GM12878 (cell line): ENCODE results near the gene CHSY3. TPM values are rescaled to one million over a fixed set of nuclear protein-coding genes. Genes with fewer than 3 reads are reported as not detected.

Source experiments
- ATAC-seq: fragments of 200-7000 bp; cut with Tn5 transposase; 3 replicates; pipeline ENCODE4 v1.9.1; 2020; ENCODE audit warnings: mild to moderate bottlenecking, moderate library complexity
- BruUV-seq: library from RNA; stranded (reverse); fragments of 400-500 nt; replicated peaks from 2 replicates; lab custom pipeline; 2021; lab: Mats Ljungman, UMichigan
- CTCF ChIA-PET: fragments of 300-600 bp; sonication (Branson Sonifier 250); formaldehyde crosslinking; extraction: SDS; loops from one replicate; lab custom pipeline; 2021; ENCODE audit warnings: inconsistent platforms; lab: Yijun Ruan, JAX
- POLR2A ChIA-PET: fragments of 350-600 bp; formaldehyde crosslinking; extraction: SDS; loops from one replicate; lab custom pipeline; 2021; ENCODE audit warnings: inconsistent platforms; lab: Charles Lee
- RAD21 ChIA-PET: fragments of 300-600 bp; sonication (Branson Sonifier 250); formaldehyde crosslinking; loops from one replicate; lab custom pipeline; 2023; ENCODE audit warnings: antibody characterized with exemption; ENCODE audit not compliant: unreplicated experiment; lab: Charles Lee
- SMC1A ChIA-PET: fragments of 300-600 bp; sonication (Branson Sonifier 250); formaldehyde crosslinking; loops from one replicate; lab custom pipeline; 2023; ENCODE audit not compliant: unreplicated experiment, uncharacterized antibody; lab: Charles Lee
- DNase-seq: peaks from one replicate; pipeline ENCODE4 v3.0.0-alpha.2; 2011; ENCODE audit warnings: low read depth, low spot score
- FAIRE-seq: peaks from 3 replicates; lab custom pipeline; 2011; peaks lifted over from hg19 to GRCh38; lab: Jason Lieb, UNC
- H2AFZ ChIP-seq: 2 replicates; pipeline ENCODE4 v1.6.0; 2011; ENCODE audit warnings: low read depth, low read length, control low read depth; ENCODE audit not compliant: control insufficient read depth
- H3K27ac ChIP-seq: 2 replicates; pipeline ENCODE4 v1.5.1; 2011; ENCODE audit warnings: control low read depth; ENCODE audit not compliant: control insufficient read depth, insufficient read depth
- H3K27me3 ChIP-seq, 2 experiments: replicated peaks in 1 of 2; 2 replicates each; pipeline versions ENCODE4 v1.6.0 to v1.6.1; 2011; ENCODE audit warnings: low read length in 1 of 2; ENCODE audit not compliant: control insufficient read depth in 2 of 2, insufficient read depth in 2 of 2
- H3K36me3 ChIP-seq, 2 experiments: 2 replicates each; pipeline ENCODE4 v1.5.1; 2011; ENCODE audit warnings: low read length in 1 of 2; ENCODE audit not compliant: control insufficient read depth in 2 of 2, insufficient read depth in 2 of 2
- H3K4me1 ChIP-seq: 2 replicates; pipeline ENCODE4 v1.6.1; 2011; ENCODE audit warnings: mild to moderate bottlenecking, low read length, moderate library complexity, mixed read lengths; ENCODE audit not compliant: control insufficient read depth, insufficient read depth
- H3K4me2 ChIP-seq: 2 replicates; pipeline ENCODE4 v1.6.0; 2011; ENCODE audit warnings: control low read depth; ENCODE audit not compliant: control insufficient read depth, insufficient read depth
- H3K4me3 ChIP-seq: fragments of 200-600 bp; sonication (generic); 2 replicates; pipeline ENCODE4 v1.5.1; 2016
- H3K79me2 ChIP-seq: 2 replicates; pipeline ENCODE4 v1.6.0; 2011; ENCODE audit warnings: low read length; ENCODE audit not compliant: control insufficient read depth, insufficient read depth
- H3K9ac ChIP-seq: 2 replicates; pipeline ENCODE4 v1.8.0; 2011; ENCODE audit warnings: low read length, control low read depth, mixed read lengths; ENCODE audit not compliant: control insufficient read depth, insufficient read depth
- H3K9me3 ChIP-seq: replicated peaks from 3 replicates; pipeline ENCODE4 v1.5.1; 2011; ENCODE audit warnings: mild to moderate bottlenecking, low read length; ENCODE audit not compliant: control insufficient read depth, insufficient read depth
- H4K20me1 ChIP-seq: 2 replicates; pipeline ENCODE4 v1.6.0; 2011; ENCODE audit not compliant: control insufficient read depth, insufficient read depth
- CBFB ChIP-seq: IDR thresholded peaks from 2 replicates; pipeline ENCODE4 v1.6.1; 2016; ENCODE audit warnings: antibody characterized with exemption, low read depth
- CUX1 ChIP-seq: IDR thresholded peaks from 2 replicates; pipeline ENCODE4 v1.6.1; 2012; ENCODE audit warnings: improper control_type of control experiment, low read depth, low read length; ENCODE audit not compliant: insufficient replicate concordance
- JUNB ChIP-seq: IDR thresholded peaks from 2 replicates; pipeline ENCODE4 v1.6.1; 2016; ENCODE audit warnings: antibody characterized with exemption, mild to moderate bottlenecking
- NKRF ChIP-seq: fragments of 450-650 bp; conservative IDR thresholded peaks from 2 replicates; pipeline ENCODE4 v1.6.1; 2017; ENCODE audit warnings: mild to moderate bottlenecking, moderate library complexity
- PKNOX1 ChIP-seq: fragments of 450-650 bp; IDR thresholded peaks from 2 replicates; pipeline ENCODE4 v1.6.1; 2016; ENCODE audit warnings: mild to moderate bottlenecking
- WGBS: methylation state at CpG from one replicate; pipeline ENCODE4 v1.1.6; 2016; ENCODE audit warnings: low lambda C conversion rate; ENCODE audit not compliant: insufficient replicate concordance, insufficient coverage; ENCODE audit errors: missing lambda C conversion rate; 5-methylcytosine and 5-hydroxymethylcytosine counted together
- in situ Hi-C: fragments of 300-500 bp; cut with MboI; formaldehyde crosslinking; loops from 9 replicates; pipeline ENCODE4 v1.14.3; 2018; ENCODE audit warnings: mixed read lengths
- intact Hi-C: fragments of 100-400 bp; cut with micrococcal nuclease; formaldehyde crosslinking; loops from one replicate; pipeline ENCODE4 v1.14.2; 2022; ENCODE audit not compliant: unreplicated experiment
- polyA plus RNA-seq, 11 experiments: library from polyadenylated mRNA; depleted of rRNA in 4 of 11; unstranded in 6 of 11; stranded (reverse) in 5 of 11; fragments of >200 nt; fragmentation: Nextera tagmentation in 4 of 11; fragmentation: Illumina TruSeq in 1 of 11; extraction: Ambion mirVana in 4 of 11; extraction: Trizol in 1 of 11; gene quantifications; 1 replicate in 1 of 11; 2 replicates in 10 of 11; pipeline versions ENCODE4 v1.2.1 to v1.2.3, GENCODE V29; 2011 to 2016; ENCODE audit warnings: inconsistent platforms in 2 of 11, missing spikeins in 2 of 11, low read depth in 1 of 11
- total RNA-seq, 4 experiments: library from RNA; depleted of rRNA in 3 of 4; stranded (reverse); fragments of >200 nt in 3 of 4; fragmentation: Illumina TruSeq in 1 of 4; extraction: Trizol in 1 of 4; gene quantifications; 2 replicates each; pipeline versions ENCODE4 v1.2.1 to v1.2.3, GENCODE V29; 2013 to 2021
- TF ChIP-seq, protein P1 (sequence below): IDR thresholded peaks from 2 replicates; pipeline ENCODE4 v1.6.1; 2012; ENCODE audit warnings: low read depth, low read length, improper control_type of control experiment
- TF ChIP-seq, protein P2 (sequence below): fragments of 450-650 bp; IDR thresholded peaks from 2 replicates; pipeline ENCODE4 v1.6.1; 2016; ENCODE audit warnings: mild to moderate bottlenecking, moderate library complexity, borderline replicate concordance

The CHSY3 gene
- total and polyA plus RNA-seq, 10 of the 15 experiments (the other 5 are each of a cell fraction or from before 2014, with no cell fraction given) = not detected

- no peak for TF ChIP-seq PKNOX1
Observed at GRCh38 chr5:130025511-130025910, 121.2 kb downstream of the CHSY3 start (continued).

DNA sequence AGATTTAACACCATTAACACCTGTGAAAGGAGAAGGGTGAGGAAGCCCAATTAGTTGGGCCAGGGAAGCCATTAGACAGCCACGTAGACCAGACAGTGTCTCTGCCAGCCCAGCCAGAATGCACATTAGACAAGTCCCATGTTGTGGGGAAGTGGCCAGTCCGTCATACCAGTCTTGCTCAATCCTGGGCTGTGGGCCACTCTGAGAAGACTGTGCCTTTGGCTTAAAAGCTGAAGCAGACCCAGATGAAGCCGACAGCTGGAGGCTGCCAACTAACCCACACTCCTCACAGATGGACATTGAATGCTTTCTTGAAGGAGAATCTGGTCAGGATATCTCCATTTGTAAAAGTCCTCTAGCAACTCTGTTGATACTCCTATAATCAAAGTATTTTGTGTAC lies 128.5 kb downstream of the CHSY3 start:
- H2AFZ ChIP-seq = no peak overlapping the region
- no peaks in the 10 kb centered on the region for H3K4me1 ChIP-seq
- H4K20me1 ChIP-seq = no peaks in the 10 kb centered on the region
- no peak overlapping the region for H3K27ac ChIP-seq
- intact Hi-C loops (no loop called here), in situ Hi-C loops (no loop called here)
- POLR2A ChIA-PET = interaction anchor here (0.5 kb wide), 1 partner anchor 33 kb away, joined by 3 read pairs; no protein-coding TSS in a partner anchor
- no peaks in the 10 kb centered on the region for H3K27me3 ChIP-seq
- CTCF ChIA-PET = no interaction called here
- no peak overlapping the region for H3K4me2 ChIP-seq
- no peaks in the 10 kb centered on the region for H3K9me3 ChIP-seq
- no peak for FAIRE-seq
- no peaks in the 10 kb centered on the region for H3K79me2 ChIP-seq
- WGBS = 0% methylated on average over 3 of the region's 3 CpGs
- ATAC-seq = no peak
- no peak for DNase-seq
- BruUV-seq = no TSS peak
- no peak overlapping the region for H3K4me3 ChIP-seq
- RAD21 ChIA-PET = no interaction called here
- no peak overlapping the region for H3K9ac ChIP-seq
- SMC1A ChIA-PET = no interaction called here
- H3K36me3 ChIP-seq = no peaks in the 10 kb centered on the region
- TF ChIP-seq CBFB (no peak), CUX1 (no peak), NKRF (no peak), JUNB (no peak)
- TF ChIP-seq, protein P1, sequence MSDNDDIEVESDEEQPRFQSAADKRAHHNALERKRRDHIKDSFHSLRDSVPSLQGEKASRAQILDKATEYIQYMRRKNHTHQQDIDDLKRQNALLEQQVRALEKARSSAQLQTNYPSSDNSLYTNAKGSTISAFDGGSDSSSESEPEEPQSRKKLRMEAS = no peak
- TF ChIP-seq, protein P2, sequence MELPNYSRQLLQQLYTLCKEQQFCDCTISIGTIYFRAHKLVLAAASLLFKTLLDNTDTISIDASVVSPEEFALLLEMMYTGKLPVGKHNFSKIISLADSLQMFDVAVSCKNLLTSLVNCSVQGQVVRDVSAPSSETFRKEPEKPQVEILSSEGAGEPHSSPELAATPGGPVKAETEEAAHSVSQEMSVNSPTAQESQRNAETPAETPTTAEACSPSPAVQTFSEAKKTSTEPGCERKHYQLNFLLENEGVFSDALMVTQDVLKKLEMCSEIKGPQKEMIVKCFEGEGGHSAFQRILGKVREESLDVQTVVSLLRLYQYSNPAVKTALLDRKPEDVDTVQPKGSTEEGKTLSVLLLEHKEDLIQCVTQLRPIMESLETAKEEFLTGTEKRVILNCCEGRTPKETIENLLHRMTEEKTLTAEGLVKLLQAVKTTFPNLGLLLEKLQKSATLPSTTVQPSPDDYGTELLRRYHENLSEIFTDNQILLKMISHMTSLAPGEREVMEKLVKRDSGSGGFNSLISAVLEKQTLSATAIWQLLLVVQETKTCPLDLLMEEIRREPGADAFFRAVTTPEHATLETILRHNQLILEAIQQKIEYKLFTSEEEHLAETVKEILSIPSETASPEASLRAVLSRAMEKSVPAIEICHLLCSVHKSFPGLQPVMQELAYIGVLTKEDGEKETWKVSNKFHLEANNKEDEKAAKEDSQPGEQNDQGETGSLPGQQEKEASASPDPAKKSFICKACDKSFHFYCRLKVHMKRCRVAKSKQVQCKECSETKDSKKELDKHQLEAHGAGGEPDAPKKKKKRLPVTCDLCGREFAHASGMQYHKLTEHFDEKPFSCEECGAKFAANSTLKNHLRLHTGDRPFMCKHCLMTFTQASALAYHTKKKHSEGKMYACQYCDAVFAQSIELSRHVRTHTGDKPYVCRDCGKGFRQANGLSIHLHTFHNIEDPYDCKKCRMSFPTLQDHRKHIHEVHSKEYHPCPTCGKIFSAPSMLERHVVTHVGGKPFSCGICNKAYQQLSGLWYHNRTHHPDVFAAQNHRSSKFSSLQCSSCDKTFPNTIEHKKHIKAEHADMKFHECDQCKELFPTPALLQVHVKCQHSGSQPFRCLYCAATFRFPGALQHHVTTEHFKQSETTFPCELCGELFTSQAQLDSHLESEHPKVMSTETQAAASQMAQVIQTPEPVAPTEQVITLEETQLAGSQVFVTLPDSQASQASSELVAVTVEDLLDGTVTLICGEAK = no peak
